Measurements from ENCODE around the gene GPC6.

GPC6 gene

GRCh38 chr13:93689333-93689732 lies 462.7 kb downstream of the GPC6 start:
- DNase-seq (ENCODE audit: low spot score), result no peak

- DNase-seq (ENCODE audit: low spot score), result peak; percentile 15
These were observed 463.5 kb downstream of the GPC6 start for GRCh38 chr13:93690139-93690538.

GRCh38 chr13:93698016-93698613 lies 471.5 kb downstream of the GPC6 start:
- no peak for DNase-seq (ENCODE audit: low spot score)

GRCh38 chr13:93700115-93700514 lies 473.5 kb downstream of the GPC6 start:
- DNase-seq (ENCODE audit: low spot score), result no peak

- no peak for DNase-seq (ENCODE audit: low spot score)
These were observed 481.9 kb downstream of the GPC6 start for GRCh38 chr13:93708308-93709075.

GRCh38 chr13:93709506-93710244 lies 483.1 kb downstream of the GPC6 start:
- no peak for DNase-seq (ENCODE audit: low spot score)

- no peak for DNase-seq (ENCODE audit: low spot score)
These were observed 487.6 kb downstream of the GPC6 start for GRCh38 chr13:93714171-93714570.

- DNase-seq (ENCODE audit: low spot score), result no peak
These were observed 489.3 kb downstream of the GPC6 start for GRCh38 chr13:93715866-93716265.

- DNase-seq (ENCODE audit: low spot score), result no peak
These were observed 490.0 kb downstream of the GPC6 start for GRCh38 chr13:93716623-93717022.

GRCh38 chr13:93721483-93721882 lies 494.9 kb downstream of the GPC6 start:
- no peak for DNase-seq (ENCODE audit: low spot score)

GRCh38 chr13:93723316-93723715 lies 496.7 kb downstream of the GPC6 start:
- no peak for DNase-seq (ENCODE audit: low spot score)

GRCh38 chr13:93724187-93724586 lies 497.6 kb downstream of the GPC6 start:
- no peak for DNase-seq (ENCODE audit: low spot score)

GRCh38 chr13:93726173-93726957 lies 499.8 kb downstream of the GPC6 start:
- no peak for DNase-seq (ENCODE audit: low spot score)

- no peak for DNase-seq (ENCODE audit: low spot score)
These were observed 500.9 kb downstream of the GPC6 start for GRCh38 chr13:93727211-93728141.

GRCh38 chr13:93729383-93729782 lies 502.8 kb downstream of the GPC6 start:
- DNase-seq (ENCODE audit: low spot score), result no peak

- no peak for DNase-seq (ENCODE audit: low spot score)
These were observed 504.2 kb downstream of the GPC6 start for GRCh38 chr13:93730780-93731179.

- no peak for DNase-seq (ENCODE audit: low spot score)
These were observed 505.6 kb downstream of the GPC6 start for GRCh38 chr13:93732186-93732585.

- no peak for DNase-seq (ENCODE audit: low spot score)
These were observed 509.5 kb downstream of the GPC6 start for GRCh38 chr13:93736081-93736480.

- DNase-seq (ENCODE audit: low spot score), result no peak
These were observed 510.3 kb downstream of the GPC6 start for GRCh38 chr13:93736909-93737308.

- no peak for DNase-seq (ENCODE audit: low spot score)
These were observed 513.7 kb downstream of the GPC6 start for GRCh38 chr13:93740334-93740733.

GRCh38 chr13:93744033-93744432 lies 517.4 kb downstream of the GPC6 start:
- DNase-seq (ENCODE audit: low spot score), result no peak
